Thyroid gland (tissue), 4 donors: ENCODE data around the gene SFSWAP. TPM values are rescaled to one million over a fixed set of nuclear protein-coding genes. Genes with fewer than 3 reads are reported as not detected.
"Not testable (repeated sequence)": the region's sequence is repeated elsewhere in the genome, so short reads cannot be mapped to it uniquely, and the experiment has no call there.

Source experiments
- DNase-seq, 2 donors: peaks; one replicate each; pipeline ENCODE4 v3.0.0-alpha.2; 2019
- H3K27ac ChIP-seq, 3 donors: fragments of 200-600 bp; sonication (generic); 1 replicate in 2 of 3; 2 replicates in 1 of 3; pipeline ENCODE4 v1.5.1; 2016 to 2019; ENCODE audit warnings: mild to moderate bottlenecking in 1 of 3, moderate library complexity in 1 of 3
- H3K27me3 ChIP-seq: fragments of 200-600 bp; sonication (generic); one replicate; pipeline ENCODE4 v1.5.1; 2019
- H3K36me3 ChIP-seq, 2 donors: fragments of 200-600 bp; sonication (generic); one replicate each; pipeline ENCODE4 v1.5.1; 2016 to 2019
- H3K4me1 ChIP-seq, 2 donors: fragments of 200-600 bp; sonication (generic); one replicate each; pipeline ENCODE4 v1.5.1; 2017 to 2019
- H3K4me3 ChIP-seq, 3 donors: fragments of 200-600 bp; sonication (generic); replicated peaks in 1 of 3; 1 replicate in 2 of 3; 2 replicates in 1 of 3; pipeline ENCODE4 v1.5.1; 2016; ENCODE audit warnings: mild to moderate bottlenecking in 1 of 3
- H3K9me3 ChIP-seq: fragments of 200-600 bp; sonication (generic); one replicate; pipeline ENCODE4 v1.5.1; 2017
- POLR2A ChIP-seq, 2 donors: fragments of 450-650 bp; IDR thresholded peaks; one replicate each; pipeline ENCODE4 v1.6.1; 2017; ENCODE audit warnings: antibody characterized with exemption in 2 of 2, mild to moderate bottlenecking in 2 of 2, moderate library complexity in 1 of 2
- whole genome bisulfite sequencing, 2 donors: methylation state at CpG; one replicate each; pipeline ENCODE4 v1.1.5; 2017; 5-methylcytosine and 5-hydroxymethylcytosine counted together
- intact Hi-C: fragments of 100-400 bp; cut with DNase I; formaldehyde crosslinking; loops from one replicate; pipeline ENCODE4 v1.15.1; 2023
- total RNA-seq, 4 donors: library from RNA; depleted of rRNA; stranded (reverse); fragments of >200 nt; gene quantifications; one replicate each; pipeline ENCODE4 v1.2.3, GENCODE V29; 2016
- TF ChIP-seq, protein P1 (sequence below), 6 experiments: fragments of 200-600 bp in 3 of 6; fragments of 450-650 bp in 3 of 6; sonication (generic) in 3 of 6; IDR thresholded peaks; one replicate each; pipeline ENCODE4 v1.5.1; 2016 to 2019; ENCODE audit warnings: antibody characterized with exemption in 6 of 6, mild to moderate bottlenecking in 2 of 6, inconsistent platforms in 1 of 6, moderate library complexity in 1 of 6

Gene SFSWAP
- total RNA-seq, 4 donors from 2014 or later: 36.4 to 50.8 (median 42.6) TPM

DNA sequence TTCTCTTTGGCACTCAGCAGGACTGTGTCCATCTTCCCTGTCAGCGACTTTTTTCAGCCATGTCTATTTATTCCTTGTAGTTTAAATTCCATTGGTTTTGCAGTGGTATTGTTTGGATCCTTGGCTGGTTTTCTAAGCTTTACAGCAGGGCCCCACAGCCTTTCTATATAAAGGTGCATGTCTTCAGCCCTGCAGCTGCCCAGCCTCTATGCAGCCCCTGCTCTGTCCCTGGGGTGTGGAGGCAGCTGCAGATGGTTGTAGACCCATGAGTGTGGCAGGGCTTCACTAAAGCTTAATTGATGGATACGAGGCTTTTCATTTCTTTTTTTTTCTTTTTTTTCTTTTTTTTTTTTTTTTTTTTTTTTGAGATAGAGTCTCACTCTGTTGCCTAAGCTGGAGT lies 29.7 kb downstream of the SFSWAP start:
- Histone ChIP-seq H3K27ac (no peak overlapping the region), H3K9me3 (no peaks in the 10 kb centered on the region), H3K4me3 (no peak overlapping the region), H3K4me1 (no peaks in the 10 kb centered on the region), H3K27me3 (no peaks in the 10 kb centered on the region), H3K36me3 (peaks cover 31 to 43% of the 10 kb centered on the region in 2 donors)
- TF ChIP-seq POLR2A (IDR thresholded peaks at IDR 0.05): no peak
- TF ChIP-seq, protein P1, sequence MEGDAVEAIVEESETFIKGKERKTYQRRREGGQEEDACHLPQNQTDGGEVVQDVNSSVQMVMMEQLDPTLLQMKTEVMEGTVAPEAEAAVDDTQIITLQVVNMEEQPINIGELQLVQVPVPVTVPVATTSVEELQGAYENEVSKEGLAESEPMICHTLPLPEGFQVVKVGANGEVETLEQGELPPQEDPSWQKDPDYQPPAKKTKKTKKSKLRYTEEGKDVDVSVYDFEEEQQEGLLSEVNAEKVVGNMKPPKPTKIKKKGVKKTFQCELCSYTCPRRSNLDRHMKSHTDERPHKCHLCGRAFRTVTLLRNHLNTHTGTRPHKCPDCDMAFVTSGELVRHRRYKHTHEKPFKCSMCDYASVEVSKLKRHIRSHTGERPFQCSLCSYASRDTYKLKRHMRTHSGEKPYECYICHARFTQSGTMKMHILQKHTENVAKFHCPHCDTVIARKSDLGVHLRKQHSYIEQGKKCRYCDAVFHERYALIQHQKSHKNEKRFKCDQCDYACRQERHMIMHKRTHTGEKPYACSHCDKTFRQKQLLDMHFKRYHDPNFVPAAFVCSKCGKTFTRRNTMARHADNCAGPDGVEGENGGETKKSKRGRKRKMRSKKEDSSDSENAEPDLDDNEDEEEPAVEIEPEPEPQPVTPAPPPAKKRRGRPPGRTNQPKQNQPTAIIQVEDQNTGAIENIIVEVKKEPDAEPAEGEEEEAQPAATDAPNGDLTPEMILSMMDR (IDR thresholded peaks at IDR 0.05): no peak
- 81 to 93% methylated on average over 2 of the region's 2 CpGs for WGBS, 2 donors
- DNase-seq: no peak
- intact Hi-C loops: no loop called here

DNA sequence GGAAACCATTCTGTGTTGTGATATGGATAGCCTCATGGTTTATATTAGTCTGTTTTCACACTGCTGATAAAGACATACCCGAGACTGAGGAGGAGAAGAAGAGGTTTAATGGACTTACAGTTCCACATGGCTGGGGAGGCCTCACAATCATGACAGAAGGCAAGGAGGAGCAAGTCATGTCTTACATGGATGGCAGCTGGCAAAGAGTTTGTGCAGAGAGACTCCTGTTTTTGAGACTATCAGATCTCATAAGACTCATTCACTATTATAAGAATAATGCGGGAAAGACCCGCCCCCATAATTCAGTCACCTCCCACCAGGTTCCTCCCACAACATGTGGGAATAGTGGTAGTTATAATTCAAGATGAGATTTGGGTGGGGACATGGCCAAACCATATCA lies 31.9 kb downstream of the SFSWAP start:
- H3K4me1 ChIP-seq, intact Hi-C loops, H3K4me3 ChIP-seq, H3K27ac ChIP-seq, H3K27me3 ChIP-seq, DNase-seq, H3K9me3 ChIP-seq: not testable (repeated sequence)
- 94 to 98% methylated on average over 3 of the region's 3 CpGs for WGBS, 2 donors
- peaks cover 40 to 41% of the 10 kb centered on the region in 2 donors for H3K36me3 ChIP-seq

DNA sequence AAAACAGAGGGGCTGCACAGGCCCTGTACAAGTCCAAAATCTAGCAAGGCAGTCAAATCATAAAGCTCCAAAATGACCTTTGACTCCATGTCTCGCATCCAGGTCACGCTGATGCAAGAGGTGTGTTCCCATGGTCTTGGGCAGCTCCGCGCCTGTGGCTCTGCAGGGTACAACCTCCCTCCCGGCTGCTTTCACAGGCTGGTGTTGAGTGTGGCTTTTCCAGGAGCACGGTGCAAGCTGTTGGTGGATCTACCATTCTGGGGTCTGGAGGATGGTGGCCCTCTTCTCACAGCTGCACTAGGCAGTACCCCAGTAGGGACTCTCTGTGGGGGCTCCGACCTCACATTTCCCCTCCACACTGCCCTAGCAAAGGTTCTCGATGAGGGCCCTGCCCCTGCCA lies 32.5 kb downstream of the SFSWAP start:
- DNase-seq, H3K27ac ChIP-seq, H3K4me3 ChIP-seq, H3K27me3 ChIP-seq, H3K9me3 ChIP-seq, H3K4me1 ChIP-seq, intact Hi-C loops: not testable (repeated sequence)
- H3K36me3 ChIP-seq: peaks cover 40 to 41% of the 10 kb centered on the region in 2 donors
- 96 to 99% methylated on average over 6 to 7 of the region's 8 CpGs for WGBS, 2 donors

DNA sequence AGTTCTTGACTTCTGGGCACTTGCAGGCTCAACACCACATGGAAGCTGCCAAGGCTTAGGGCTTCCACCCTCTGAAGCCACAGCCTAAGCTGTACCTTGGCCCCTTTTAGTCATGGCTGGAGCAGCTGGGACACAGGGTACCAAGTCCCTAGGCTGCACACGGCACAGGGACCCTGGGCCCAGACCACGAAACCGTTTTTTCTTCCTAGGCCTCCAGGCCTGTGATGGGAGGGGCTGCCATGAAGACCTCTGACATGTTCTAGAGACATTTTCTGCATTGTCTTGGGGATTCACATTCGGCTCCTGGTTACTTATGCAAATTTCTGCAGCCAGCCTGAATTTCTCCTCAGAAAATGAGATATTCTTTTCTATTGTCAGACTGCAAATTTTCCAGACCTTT lies 33.0 kb downstream of the SFSWAP start:
- H3K36me3 ChIP-seq: peaks cover 39 to 41% of the 10 kb centered on the region in 2 donors
- intact Hi-C loops, H3K4me3 ChIP-seq, H3K4me1 ChIP-seq, H3K27ac ChIP-seq, DNase-seq, H3K27me3 ChIP-seq, H3K9me3 ChIP-seq: not testable (repeated sequence)
- WGBS, 2 donors: 94 to 100% methylated on average over 4 of the region's 4 CpGs

DNA sequence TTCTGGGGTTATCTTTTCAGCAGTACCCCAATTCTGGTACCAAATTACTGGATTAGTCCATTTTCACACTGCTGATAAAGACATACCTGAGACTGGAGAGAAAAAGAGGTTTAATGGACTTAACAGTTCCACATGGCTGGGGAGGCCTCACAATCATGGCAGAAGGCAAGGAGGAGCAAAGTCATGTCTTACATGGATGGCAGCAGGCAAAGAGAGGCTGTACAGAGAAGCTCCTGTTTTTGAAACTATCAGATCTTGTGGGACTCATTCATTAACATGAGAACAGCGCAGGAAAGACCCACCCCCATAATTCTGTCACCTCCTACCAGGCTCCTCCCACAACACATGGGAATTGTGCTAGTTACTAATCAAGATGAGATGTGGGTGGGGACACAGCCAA lies 33.8 kb downstream of the SFSWAP start:
- H3K4me3 ChIP-seq, H3K27ac ChIP-seq, DNase-seq, intact Hi-C loops, H3K4me1 ChIP-seq, H3K9me3 ChIP-seq, H3K27me3 ChIP-seq: not testable (repeated sequence)
- H3K36me3 ChIP-seq: peaks cover 37 to 38% of the 10 kb centered on the region in 2 donors
- 93 to 100% methylated on average over 1 of the region's 1 CpG for WGBS, 2 donors

DNA sequence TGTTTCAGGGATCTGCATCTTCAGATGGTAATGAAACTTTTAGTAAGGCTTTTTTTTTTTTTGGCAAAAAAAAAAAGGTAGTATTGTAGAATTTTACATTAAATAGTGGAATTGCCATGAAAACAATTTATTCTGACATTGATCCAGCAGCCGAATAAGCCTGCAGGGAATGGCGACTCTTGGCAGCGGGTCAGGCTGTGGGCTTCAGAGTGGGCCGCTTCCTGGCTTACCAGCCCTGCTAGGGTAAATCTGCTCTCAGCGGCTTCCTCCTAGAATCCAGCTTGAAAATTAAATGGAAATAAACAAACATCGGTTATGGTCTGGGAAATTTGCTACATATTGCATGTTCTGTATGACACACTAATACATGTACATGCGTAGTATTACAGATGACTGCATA lies 34.8 kb downstream of the SFSWAP start:
- Histone ChIP-seq H3K4me3 (no peak overlapping the region), H3K36me3 (peaks cover 33 to 34% of the 10 kb centered on the region in 2 donors), H3K27ac (no peak overlapping the region), H3K27me3 (no peaks in the 10 kb centered on the region), H3K4me1 (no peaks in the 10 kb centered on the region), H3K9me3 (no peaks in the 10 kb centered on the region)
- WGBS, 2 donors: 87 to 97% methylated on average over 7 of the region's 7 CpGs
- TF ChIP-seq, protein P1 (IDR thresholded peaks at IDR 0.05): no peak
- no peak for TF ChIP-seq POLR2A (IDR thresholded peaks at IDR 0.05)
- intact Hi-C loops: no loop called here
- no peak for DNase-seq

DNA sequence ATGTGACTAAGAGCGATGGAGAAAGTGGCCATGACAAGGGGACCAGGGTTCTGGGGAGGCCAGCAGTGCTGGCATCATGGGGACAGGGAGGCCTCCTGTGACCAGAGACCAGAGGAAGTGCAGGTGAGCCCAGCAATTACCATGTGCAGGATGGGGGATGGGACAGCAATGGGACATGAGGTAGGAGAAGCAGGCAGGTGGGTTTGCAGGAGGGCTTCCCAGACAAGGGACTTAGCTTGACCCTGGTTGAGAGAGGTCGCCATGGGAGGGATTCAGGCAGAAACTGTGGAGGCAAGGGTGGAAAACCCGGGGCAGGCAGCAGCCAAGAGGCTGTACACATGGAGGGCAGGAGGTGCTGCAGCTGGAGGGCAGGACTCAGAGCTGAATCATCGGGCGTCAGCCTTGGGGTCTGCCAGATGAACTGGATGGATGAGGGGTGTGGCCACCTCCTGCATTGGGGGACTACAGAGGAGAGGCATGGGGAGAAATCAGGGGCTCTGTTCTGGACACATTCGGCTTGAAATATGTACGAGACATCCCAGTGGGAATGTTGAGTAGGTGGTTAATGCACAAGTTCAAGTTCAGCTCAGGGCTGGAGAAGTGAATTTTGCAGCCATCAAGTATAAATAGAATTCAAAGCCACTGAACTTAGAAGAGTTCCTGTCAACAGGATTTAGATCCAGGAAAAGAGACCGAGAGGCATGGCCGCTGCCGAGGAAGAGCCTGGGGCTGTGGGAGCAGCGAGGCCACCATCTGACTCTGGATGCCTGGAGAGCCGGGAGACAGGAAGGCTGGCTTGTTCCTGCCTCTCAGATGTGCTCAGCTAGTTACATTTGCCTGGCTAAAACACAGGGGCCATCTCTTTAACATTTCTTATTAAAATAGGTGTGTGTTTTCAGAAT lies 36.6 kb downstream of the SFSWAP start:
- TF ChIP-seq POLR2A (IDR thresholded peaks at IDR 0.05): no peak
- TF ChIP-seq, protein P1 (IDR thresholded peaks at IDR 0.05): no peak
- Histone ChIP-seq H3K9me3 (no peaks in the 10 kb centered on the region), H3K27ac (no peak overlapping the region), H3K27me3 (no peaks in the 10 kb centered on the region), H3K4me3 (no peak overlapping the region), H3K36me3 (peaks cover 30 to 34% of the 10 kb centered on the region in 2 donors), H3K4me1 (no peaks in the 10 kb centered on the region)
- no peak for DNase-seq
- WGBS, 2 donors: 89 to 92% methylated on average over 12 of the region's 12 CpGs
- intact Hi-C loops: no loop called here
